ENCODE data around the gene PNPT1. TPM values are rescaled to one million over a fixed set of nuclear protein-coding genes. Genes with fewer than 3 reads are reported as not detected.

Gene PNPT1
- total and polyA plus RNA-seq, 12 donors, result 7.0 to 35.7 (median 19.7) TPM

- Histone ChIP-seq H3K27ac (peak overlapping the region; percentile 87 to 96 (median 94)), H3K9me3 (replicated peaks in 1 of 3) (no peaks in the 10 kb centered on the region), H3K4me1 (replicated peaks in 1 of 2) (peaks cover 12 to 38% of the 10 kb centered on the region in 2 donors), H3K4me3 (peak overlapping the region; percentile 71 to 91 (median 77)), H3K36me3 (replicated peaks in 1 of 2) (peaks cover 0 to 8% of the 10 kb centered on the region in 2 donors), H3K27me3 (no peaks in the 10 kb centered on the region)
- intact Hi-C loops (cut with DNase I), result no loop called here
- TF ChIP-seq POLR2A (IDR thresholded peaks at IDR 0.05) (no peak), CTCF (IDR thresholded peaks at IDR 0.05) (no peak)
- peak in 1 of 7 donors; percentile 7 for DNase-seq
- 0 to 2% (median 0%) methylated on average over 10 of the region's 10 CpGs for WGBS, 4 donors
Observed at GRCh38 chr2:55618025-55618274, 75.7 kb downstream of the PNPT1 start.

DNA sequence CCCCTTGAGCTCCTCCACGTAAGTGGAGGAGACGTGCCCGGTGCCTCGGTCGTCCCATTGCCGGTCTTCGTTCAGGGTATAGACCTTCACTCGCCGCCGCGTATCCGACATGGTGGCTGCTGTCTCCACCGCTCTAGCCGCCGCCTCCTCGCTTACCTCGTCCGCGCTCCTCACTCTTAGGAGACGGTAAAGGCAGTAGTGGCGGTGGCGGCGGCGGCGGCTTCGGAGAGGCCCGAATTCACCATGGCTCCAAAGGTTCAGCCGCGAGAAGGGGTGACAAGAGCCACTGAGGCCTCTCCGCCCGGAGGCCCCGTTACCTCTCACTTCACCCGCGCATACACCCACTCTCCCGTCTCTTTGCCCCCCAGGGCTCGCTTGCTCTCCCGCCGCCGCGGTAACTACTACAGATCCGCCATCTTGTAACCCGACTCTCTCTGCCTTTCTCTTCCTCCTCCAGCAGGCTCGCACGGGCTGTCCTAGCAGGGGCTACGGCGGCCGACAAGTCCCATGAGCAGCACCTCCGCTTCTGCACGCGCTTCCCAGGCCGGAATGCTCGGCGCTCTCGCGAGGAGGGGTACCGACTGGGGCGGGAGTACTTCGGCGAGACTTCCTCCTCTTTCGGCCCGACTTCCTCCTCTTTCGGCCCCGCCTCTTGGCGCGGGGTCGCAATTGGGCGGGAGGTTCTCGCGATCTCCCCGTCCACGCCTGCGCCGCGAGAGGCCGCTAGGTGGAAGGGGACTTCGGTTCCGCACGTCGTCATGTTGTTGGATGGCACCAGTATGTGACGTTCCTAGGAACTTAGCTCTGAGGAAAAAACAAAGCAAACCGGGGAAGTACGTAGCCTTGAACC, 76.2 kb downstream of the PNPT1 start, which contains the start of gene PPP4R3B:
TSS of gene PPP4R3B (minus strand) at position 448 of the 850 bp plus-strand sequence. CDS start at position 111, 337 bp downstream.
- Histone ChIP-seq H3K27me3 (no peaks in the 10 kb centered on the region), H3K9me3 (replicated peaks in 1 of 3) (no peaks in the 10 kb centered on the region), H3K27ac (peak within 1 kb of the TSS; percentile 89 to 96 (median 94)), H3K4me1 (replicated peaks in 1 of 2) (peaks cover 12 to 36% of the 10 kb centered on the region in 2 donors), H3K4me3 (peak within 1 kb of the TSS; percentile 71 to 93 (median 82)), H3K36me3 (replicated peaks in 1 of 2) (peaks cover 0 to 13% of the 10 kb centered on the region in 2 donors)
- intact Hi-C loops (cut with DNase I), result no loop called here
- TF ChIP-seq POLR2A (IDR thresholded peaks at IDR 0.05), result peak; percentile 95 to 100
- TF ChIP-seq CTCF (IDR thresholded peaks at IDR 0.05), result peak; percentile 41 to 92 (median 68)
- 0 to 1% (median 0%) methylated on average over 37 to 82 of the region's 82 CpGs for WGBS, 4 donors
- DNase-seq, result peak; percentile 99 to 100 (median 99)

DNA sequence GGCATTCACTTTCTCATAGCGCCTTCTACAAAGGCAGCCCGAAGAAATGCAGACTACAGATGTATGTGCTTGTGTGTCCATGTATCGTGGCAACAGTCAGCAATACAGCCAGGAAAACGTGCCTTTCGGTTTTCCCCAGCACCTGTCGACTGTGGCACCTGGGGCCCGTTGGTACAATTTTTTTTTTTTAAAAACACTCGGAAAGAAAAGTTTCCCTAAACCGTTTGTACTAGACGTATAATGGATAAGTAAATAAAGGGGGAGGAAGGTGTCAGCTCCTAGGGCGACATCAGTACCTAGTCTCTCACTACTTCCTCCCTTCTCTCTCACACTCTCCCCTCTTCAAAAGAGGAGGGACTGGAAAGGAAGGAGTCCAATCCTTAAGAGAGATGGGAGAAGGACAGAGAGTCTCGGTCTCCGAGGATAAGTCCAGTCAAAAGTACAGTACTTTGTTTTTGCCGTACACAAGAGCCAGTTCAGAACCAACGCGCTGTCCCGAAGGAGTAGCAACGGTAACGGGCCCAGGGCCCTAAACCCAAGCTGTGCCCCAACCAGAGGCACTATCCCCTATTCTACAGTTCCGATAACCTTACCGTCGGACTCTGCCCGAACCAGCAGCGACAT, 77.0 kb downstream of the PNPT1 start:
- intact Hi-C loops (cut with DNase I), result no loop called here
- peaks cover 12 to 34% of the 10 kb centered on the region in 2 donors for H3K4me1 ChIP-seq (replicated peaks in 1 of 2)
- DNase-seq, result peak in 6 of 7 donors; percentile 33 to 57 (median 49)

More for the DNA sequence above, 77.0 kb downstream of the PNPT1 start:
- Histone ChIP-seq H3K27me3 (no peaks in the 10 kb centered on the region), H3K36me3 (replicated peaks in 1 of 2) (peaks cover 0 to 19% of the 10 kb centered on the region in 2 donors), H3K27ac (peak overlapping the region; percentile 89 to 96 (median 93)), H3K9me3 (replicated peaks in 1 of 3) (no peaks in the 10 kb centered on the region), H3K4me3 (peak overlapping the region; percentile 54 to 93 (median 74))
- 0% methylated on average over 19 to 24 of the region's 24 CpGs for WGBS, 4 donors
- no peak for TF ChIP-seq CTCF (IDR thresholded peaks at IDR 0.05)
- TF ChIP-seq POLR2A (IDR thresholded peaks at IDR 0.05), result peak in 1 of 2 donors; percentile 26

Measured in adrenal gland (tissue), 12 donors.